ENCODE results near the gene FAM234A. TPM values are rescaled to one million over a fixed set of nuclear protein-coding genes. Genes with fewer than 3 reads are reported as not detected.

The FAM234A gene
- total RNA-seq, 1 donor from 2014 or later, result 11.3 TPM

- Histone ChIP-seq H3K27me3 (ENCODE audit: control insufficient read depth, insufficient read depth, low read length) (no peaks in the 10 kb centered on the region), H3K36me3 (ENCODE audit: control insufficient read depth, insufficient read depth, low read length) (peaks cover 3% of the 10 kb centered on the region), H3K4me3 (ENCODE audit: low read depth, low read length) (no peak overlapping the region)
- FAIRE-seq (no peak), DNase-seq (ENCODE audit: low read depth) (no peak)
- no peak for TF ChIP-seq CTCF (IDR thresholded peaks at IDR 0.05; ENCODE audit: insufficient read depth, low read length, severe bottlenecking)
These were observed 33.8 kb downstream of the FAM234A start for GRCh38 chr16:268141-269053.

- H3K4me3 ChIP-seq (ENCODE audit: low read depth, low read length), result no peak overlapping the region
- H3K27me3 ChIP-seq (ENCODE audit: control insufficient read depth, insufficient read depth, low read length), result peaks cover 2% of the 10 kb centered on the region
- no peak for FAIRE-seq
- DNase-seq (ENCODE audit: low read depth), result no peak
- no peak for TF ChIP-seq CTCF (IDR thresholded peaks at IDR 0.05; ENCODE audit: insufficient read depth, low read length, severe bottlenecking)
- H3K36me3 ChIP-seq (ENCODE audit: control insufficient read depth, insufficient read depth, low read length), result no peaks in the 10 kb centered on the region
These were observed 34.6 kb downstream of the FAM234A start for GRCh38 chr16:269061-269796.

- no peak for TF ChIP-seq CTCF (IDR thresholded peaks at IDR 0.05; ENCODE audit: insufficient read depth, low read length, severe bottlenecking)
- H3K27me3 ChIP-seq (ENCODE audit: control insufficient read depth, insufficient read depth, low read length), result peaks cover 10% of the 10 kb centered on the region
- no peaks in the 10 kb centered on the region for H3K36me3 ChIP-seq (ENCODE audit: control insufficient read depth, insufficient read depth, low read length)
- FAIRE-seq (no peak), DNase-seq (ENCODE audit: low read depth) (no peak)
- no peak overlapping the region for H3K4me3 ChIP-seq (ENCODE audit: low read depth, low read length)
These were observed 36.0 kb downstream of the FAM234A start for GRCh38 chr16:270381-271255.

- H3K36me3 ChIP-seq (ENCODE audit: control insufficient read depth, insufficient read depth, low read length), result no peaks in the 10 kb centered on the region
- H3K27me3 ChIP-seq (ENCODE audit: control insufficient read depth, insufficient read depth, low read length), result peaks cover 14% of the 10 kb centered on the region
- no peak for TF ChIP-seq CTCF (IDR thresholded peaks at IDR 0.05; ENCODE audit: insufficient read depth, low read length, severe bottlenecking)
- no peak for DNase-seq (ENCODE audit: low read depth)
- no peak for FAIRE-seq
- no peak overlapping the region for H3K4me3 ChIP-seq (ENCODE audit: low read depth, low read length)
These were observed 38.3 kb downstream of the FAM234A start for GRCh38 chr16:272633-273546.
